CD4-positive, alpha-beta T cell treated with Interleukin-17A for 1 hour (primary cell): ENCODE results near the gene MROH9.

Experiments used
- DNase-seq: peaks from one replicate; pipeline ENCODE4 v3.0.0-alpha.2; 2020

Gene MROH9

DNA sequence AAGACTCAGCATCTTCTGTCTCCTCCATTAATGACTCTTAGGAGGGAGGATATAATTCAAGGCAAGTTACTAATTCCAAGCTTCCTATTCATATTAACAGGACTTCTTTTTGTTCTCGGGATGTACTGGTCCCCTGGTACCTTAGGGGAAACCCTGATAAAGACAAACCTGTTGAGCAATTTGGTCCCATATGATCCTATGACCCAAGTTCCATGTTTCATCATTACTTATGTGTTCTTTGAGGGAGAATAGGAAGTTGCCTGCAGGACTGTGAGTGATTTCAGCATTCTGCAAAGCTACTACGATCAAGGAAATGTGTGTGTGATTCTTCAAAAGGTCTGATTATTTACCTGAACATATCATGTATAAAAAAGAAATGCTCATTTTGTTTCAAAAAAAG, 149.5 kb downstream of the MROH9 start:
- no peak for DNase-seq

DNA sequence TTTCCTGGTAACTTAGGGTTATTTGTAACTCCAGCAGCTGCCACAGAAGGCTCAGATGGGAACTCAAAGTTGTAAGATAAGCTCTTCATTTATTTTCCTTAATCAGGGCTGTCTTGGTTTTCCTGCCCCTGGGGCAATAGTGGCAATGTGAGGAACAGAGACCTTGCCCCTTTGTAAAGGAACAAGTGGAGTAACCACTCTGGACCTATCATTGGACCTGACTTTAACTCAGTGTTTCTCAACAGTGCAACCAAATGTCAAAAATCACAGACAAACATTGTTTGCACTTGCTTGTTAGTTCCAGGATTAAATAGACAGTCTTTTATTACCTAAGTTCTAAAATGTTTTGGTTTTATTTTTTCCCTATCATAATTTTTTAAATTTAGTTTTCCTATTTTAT, 152.6 kb downstream of the MROH9 start:
- DNase-seq: no peak

DNA sequence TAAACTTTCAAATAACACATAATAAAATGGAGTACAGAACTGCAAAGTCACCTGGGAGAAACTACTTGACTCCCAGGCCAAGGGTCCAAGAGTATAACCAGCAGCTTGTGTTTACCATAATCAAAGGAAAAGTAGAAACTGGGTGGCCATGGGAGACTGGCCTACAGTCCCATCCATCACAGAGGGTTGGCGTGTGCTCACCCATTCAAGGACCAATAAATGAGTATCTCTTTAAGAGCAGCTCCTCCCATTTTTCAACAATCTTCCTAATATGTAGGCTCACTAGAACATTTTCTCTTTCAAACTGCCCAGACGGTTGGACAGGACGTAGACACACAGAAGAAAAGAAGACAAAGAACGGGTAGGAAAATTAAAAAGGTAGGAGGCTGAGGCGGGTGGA, 155.3 kb downstream of the MROH9 start, which contains the start of gene FMO3:
TSS of gene FMO3 (plus strand) at position 302 of the 400 bp plus-strand sequence. CDS start 1,754 bp downstream, outside the sequence.
- DNase-seq: no peak

DNA sequence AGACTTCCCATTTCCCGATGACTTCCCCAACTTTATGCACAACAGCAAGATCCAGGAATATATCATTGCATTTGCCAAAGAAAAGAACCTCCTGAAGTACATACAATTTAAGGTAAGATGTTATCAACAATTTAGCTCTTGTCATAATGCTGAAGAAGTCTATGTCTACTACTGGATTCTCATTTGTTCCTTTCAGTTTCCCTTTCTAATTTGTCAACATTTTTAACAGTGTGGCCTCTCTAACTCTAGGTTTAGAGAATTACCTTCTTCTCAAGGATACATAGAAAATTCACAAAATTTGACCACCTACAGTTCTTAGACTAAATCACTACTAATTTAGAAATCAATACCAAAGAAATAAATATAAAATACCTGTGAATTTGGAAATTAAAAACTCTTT, 168.5 kb downstream of the MROH9 start:
- DNase-seq: no peak

DNA sequence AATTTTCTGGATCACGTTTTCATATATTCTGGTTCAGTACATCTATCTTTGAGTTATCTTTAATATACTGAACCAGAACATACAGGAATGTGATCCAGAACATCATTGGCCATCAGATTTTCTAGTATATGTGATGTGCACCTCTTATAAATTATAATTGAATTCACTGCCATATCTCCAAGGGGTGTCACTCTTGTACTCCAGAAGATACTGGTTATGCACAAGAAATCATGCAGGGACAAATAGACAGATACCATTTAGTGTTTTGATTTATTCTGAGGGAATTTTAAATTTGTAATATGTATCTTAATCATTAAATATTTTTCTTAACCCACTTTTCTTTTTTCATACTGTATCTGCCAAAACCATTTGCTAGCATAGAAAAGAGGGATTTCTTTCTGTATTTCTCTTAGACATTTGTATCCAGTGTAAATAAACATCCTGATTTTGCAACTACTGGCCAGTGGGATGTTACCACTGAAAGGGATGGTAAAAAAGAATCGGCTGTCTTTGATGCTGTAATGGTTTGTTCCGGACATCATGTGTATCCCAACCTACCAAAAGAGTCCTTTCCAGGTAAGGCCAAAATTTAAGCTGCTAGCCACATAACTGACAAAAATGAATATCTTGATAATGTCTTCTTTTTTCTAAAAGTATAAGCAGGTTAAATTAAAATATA, 172.1 kb downstream of the MROH9 start:
- no peak for DNase-seq

DNA sequence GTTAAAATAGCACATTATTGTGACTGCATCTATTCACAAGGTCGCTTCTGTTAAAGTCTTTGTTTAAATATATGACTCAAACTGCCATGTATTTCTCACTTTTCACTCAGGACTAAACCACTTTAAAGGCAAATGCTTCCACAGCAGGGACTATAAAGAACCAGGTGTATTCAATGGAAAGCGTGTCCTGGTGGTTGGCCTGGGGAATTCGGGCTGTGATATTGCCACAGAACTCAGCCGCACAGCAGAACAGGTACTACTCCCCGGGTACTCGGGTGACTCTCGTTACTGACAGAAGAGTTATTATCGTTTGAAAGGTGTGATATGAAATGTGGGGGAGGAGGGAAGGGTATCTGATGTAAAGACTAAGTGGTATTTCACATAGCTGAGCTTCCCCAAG, 172.6 kb downstream of the MROH9 start:
- DNase-seq: no peak

DNA sequence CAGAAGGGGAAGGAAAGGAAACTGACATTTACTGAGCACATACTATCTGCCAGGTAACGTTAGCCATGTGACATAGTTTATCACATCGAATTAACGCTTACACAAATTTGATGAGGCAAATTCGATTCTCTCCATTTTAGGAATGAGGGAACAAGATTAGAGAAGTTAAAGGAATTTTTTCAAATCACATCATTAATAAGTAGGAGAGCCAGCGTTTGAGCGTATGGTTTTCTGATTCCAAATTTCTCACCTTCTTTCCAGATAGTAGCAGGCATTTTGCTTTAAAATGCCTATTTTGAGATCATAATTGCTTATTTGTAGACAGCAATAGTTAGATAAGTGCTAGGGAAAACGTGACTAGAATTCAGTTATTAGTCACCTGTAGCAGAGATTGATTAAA, 174.6 kb downstream of the MROH9 start:
- no peak for DNase-seq

DNA sequence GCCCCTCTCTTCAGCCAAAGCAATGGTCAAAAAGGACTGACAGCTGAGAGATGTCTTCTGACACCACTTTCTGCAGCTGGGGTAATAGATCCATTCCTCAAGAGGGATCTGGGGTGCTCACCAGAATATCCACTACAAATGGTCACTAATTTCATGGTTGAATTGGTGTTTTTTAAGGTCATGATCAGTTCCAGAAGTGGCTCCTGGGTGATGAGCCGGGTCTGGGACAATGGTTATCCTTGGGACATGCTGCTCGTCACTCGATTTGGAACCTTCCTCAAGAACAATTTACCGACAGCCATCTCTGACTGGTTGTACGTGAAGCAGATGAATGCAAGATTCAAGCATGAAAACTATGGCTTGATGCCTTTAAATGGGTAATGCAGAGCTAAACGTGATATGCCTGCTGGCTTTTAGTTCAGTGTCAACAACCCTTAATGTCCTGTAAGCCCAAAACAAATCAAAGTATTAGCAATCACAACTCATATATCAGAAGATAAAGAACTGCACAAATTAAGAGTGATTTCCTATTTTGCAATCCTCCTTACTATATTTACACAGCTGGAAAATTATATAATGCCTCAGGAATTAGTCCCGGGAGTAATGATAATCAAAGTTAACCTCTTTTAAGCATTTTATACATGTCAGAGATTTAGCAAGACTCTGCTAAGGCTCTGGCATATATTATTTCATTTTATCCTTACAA, 175.4 kb downstream of the MROH9 start:
- no peak for DNase-seq

DNA sequence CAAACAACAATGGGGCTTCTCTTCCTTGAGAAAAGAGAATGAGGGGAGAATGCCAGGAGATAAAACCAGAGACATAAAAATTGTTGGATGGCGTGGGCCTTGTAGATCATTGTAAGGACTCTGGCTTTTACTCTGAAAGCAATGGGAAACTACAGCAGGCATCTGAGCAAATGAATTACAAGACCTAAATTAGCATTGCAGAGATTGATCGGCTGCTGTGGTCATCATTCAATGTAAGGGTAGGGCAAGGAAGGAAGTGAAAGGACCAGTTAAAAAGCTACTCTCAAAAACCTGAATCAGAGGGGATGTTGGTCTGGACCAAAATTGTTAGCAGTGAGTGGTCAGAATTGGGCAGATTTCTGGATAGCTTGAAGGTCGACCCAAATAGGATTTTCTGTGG, 176.8 kb downstream of the MROH9 start:
- DNase-seq: no peak

DNA sequence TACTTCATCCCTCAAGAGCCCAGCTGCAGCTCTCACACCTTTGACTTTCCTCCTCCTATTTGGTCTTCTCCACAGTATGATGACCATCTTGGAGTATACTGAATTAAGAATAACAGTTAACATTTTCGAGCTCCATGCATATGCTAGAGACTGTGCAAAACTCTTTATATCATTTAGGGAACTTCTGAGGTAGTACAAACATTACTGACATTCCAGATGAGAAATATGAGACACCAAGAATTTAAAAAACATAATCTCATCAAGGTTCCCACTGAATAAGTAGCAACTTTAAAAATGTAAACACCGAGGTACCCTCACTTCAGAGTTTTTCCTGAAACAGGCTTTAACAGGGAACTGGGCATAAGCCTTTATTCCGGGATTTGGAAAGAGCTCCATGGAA, 178.0 kb downstream of the MROH9 start:
- DNase-seq: no peak
